ENCODE results near the gene RIMKLA.

GRCh38 chr1:42427240-42427639 lies 46.6 kb downstream of the RIMKLA start:
- TF ChIP-seq CTCF (IDR thresholded peaks at IDR 0.05) (no peak), ZFX (IDR thresholded peaks at IDR 0.05; ENCODE audit: borderline replicate concordance) (no peak)
